Mesenchymal stem cell (in vitro differentiated cells and primary cell): ENCODE data around the gene TRIM50.
"Not testable (repeated sequence)": the region's sequence is repeated elsewhere in the genome, so short reads cannot be mapped to it uniquely, and the experiment has no call there.

Experiments
- DNase-seq: peaks from one replicate; pipeline ENCODE4 v3.0.0-alpha.2; 2013
- H2AFZ ChIP-seq: one replicate; pipeline ENCODE4 v1.6.1; 2013; ENCODE audit warnings: low read depth, mild to moderate bottlenecking, control low read depth, inconsistent platforms, low read length, moderate library complexity
- H2AK5ac ChIP-seq: 2 replicates; pipeline ENCODE4 v1.6.1; 2013; ENCODE audit warnings: low read length, moderate library complexity, mild to moderate bottlenecking, inconsistent platforms; ENCODE audit not compliant: severe bottlenecking
- H2BK120ac ChIP-seq: one replicate; pipeline ENCODE4 v1.6.1; 2013; ENCODE audit warnings: low read depth, mild to moderate bottlenecking, inconsistent platforms, low read length, moderate library complexity
- H2BK12ac ChIP-seq, 2 experiments: one replicate each; pipeline ENCODE4 v1.6.1; 2013; ENCODE audit warnings: inconsistent platforms in 2 of 2, low read length in 2 of 2, mild to moderate bottlenecking in 2 of 2, moderate library complexity in 2 of 2, control low read depth in 1 of 2
- H2BK15ac ChIP-seq: one replicate; pipeline ENCODE4 v1.6.1; 2013; ENCODE audit warnings: mild to moderate bottlenecking, low read depth, inconsistent platforms; ENCODE audit not compliant: poor library complexity, severe bottlenecking
- H2BK5ac ChIP-seq: 2 replicates; pipeline ENCODE4 v1.6.1; 2013; ENCODE audit warnings: low read depth, mild to moderate bottlenecking, low read length, control low read depth, inconsistent platforms; ENCODE audit not compliant: poor library complexity, severe bottlenecking
- H3K14ac ChIP-seq, 2 experiments: one replicate each; pipeline ENCODE4 v1.6.1; 2013; ENCODE audit warnings: inconsistent platforms in 2 of 2, low read length in 2 of 2, control low read depth in 1 of 2, mild to moderate bottlenecking in 1 of 2, moderate library complexity in 1 of 2
- H3K18ac ChIP-seq, 2 experiments: one replicate each; pipeline ENCODE4 v1.6.1; 2013; ENCODE audit warnings: inconsistent platforms in 2 of 2, low read length in 2 of 2, control low read depth in 1 of 2, low read depth in 1 of 2, mild to moderate bottlenecking in 1 of 2
- H3K23ac ChIP-seq, 2 experiments: one replicate each; pipeline ENCODE4 v1.6.1; 2013; ENCODE audit warnings: inconsistent platforms in 2 of 2, low read length in 2 of 2, mild to moderate bottlenecking in 2 of 2, moderate library complexity in 2 of 2, control low read depth in 1 of 2
- H3K27ac ChIP-seq: 2 replicates; pipeline ENCODE4 v1.5.1; 2013; ENCODE audit warnings: mild to moderate bottlenecking, moderate library complexity, low read length, control low read depth, inconsistent platforms; ENCODE audit not compliant: poor library complexity, severe bottlenecking
- H3K27me3 ChIP-seq, 2 experiments: 2 replicates each; pipeline versions ENCODE4 v1.6.1 to v1.7.0; 2013; ENCODE audit warnings: low read length in 2 of 2, mild to moderate bottlenecking in 2 of 2, moderate library complexity in 2 of 2, control low read depth in 1 of 2, inconsistent platforms in 1 of 2; ENCODE audit not compliant: control insufficient read depth in 1 of 2, insufficient read depth in 1 of 2
- H3K36me3 ChIP-seq, 2 experiments: 2 replicates each; pipeline versions ENCODE4 v1.6.1 to v1.7.0; 2013; ENCODE audit warnings: low read length in 2 of 2, control low read depth in 1 of 2, inconsistent platforms in 1 of 2, low read depth in 1 of 2, mild to moderate bottlenecking in 1 of 2; ENCODE audit not compliant: insufficient read depth in 2 of 2, control insufficient read depth in 1 of 2
- H3K4ac ChIP-seq, 2 experiments: one replicate each; pipeline ENCODE4 v1.6.1; 2013; ENCODE audit warnings: inconsistent platforms in 2 of 2, low read length in 2 of 2, mild to moderate bottlenecking in 2 of 2, moderate library complexity in 2 of 2, control low read depth in 1 of 2, low read depth in 1 of 2
- H3K4me1 ChIP-seq: 2 replicates; pipeline ENCODE4 v1.6.1; 2013; ENCODE audit warnings: low read depth, low read length, control low read depth; ENCODE audit not compliant: control insufficient read depth, insufficient read depth
- H3K4me2 ChIP-seq: 2 replicates; pipeline ENCODE4 v1.6.1; 2013; ENCODE audit warnings: low read length, mild to moderate bottlenecking, inconsistent platforms; ENCODE audit not compliant: poor library complexity, severe bottlenecking
- H3K4me3 ChIP-seq, 2 experiments: 2 replicates each; pipeline versions ENCODE4 v1.5.1 to v1.7.0; 2013; ENCODE audit warnings: low read length in 2 of 2, mild to moderate bottlenecking in 2 of 2, control low read depth in 1 of 2, low read depth in 1 of 2; ENCODE audit not compliant: insufficient read depth in 1 of 2
- H3K79me1 ChIP-seq: replicated peaks from 2 replicates; pipeline ENCODE4 v1.6.1; 2013; ENCODE audit warnings: mild to moderate bottlenecking, control low read depth, low read length, inconsistent platforms; ENCODE audit not compliant: poor library complexity, severe bottlenecking
- H3K9ac ChIP-seq: 2 replicates; pipeline ENCODE4 v1.7.0; 2013; ENCODE audit warnings: mild to moderate bottlenecking, low read length, moderate library complexity
- H3K9me3 ChIP-seq: 2 replicates; pipeline ENCODE4 v1.7.0; 2013; ENCODE audit warnings: mild to moderate bottlenecking, low read length; ENCODE audit not compliant: control insufficient read depth
- H4K8ac ChIP-seq: one replicate; pipeline ENCODE4 v1.6.1; 2013; ENCODE audit warnings: inconsistent platforms, mild to moderate bottlenecking, low read length, moderate library complexity
- H4K91ac ChIP-seq: one replicate; pipeline ENCODE4 v1.6.1; 2013; ENCODE audit warnings: mild to moderate bottlenecking, low read length, inconsistent platforms
- WGBS: methylation state at CpG from one replicate; pipeline ENCODE4 v1.1.7; 2013; ENCODE audit warnings: mixed read lengths; 5-methylcytosine and 5-hydroxymethylcytosine counted together

Gene TRIM50

GRCh38 chr7:73311421-73311820 is 16.5 kb downstream of the TRIM50 start:
- H3K79me1 ChIP-seq, H2AFZ ChIP-seq, H3K27me3 ChIP-seq, H2BK15ac ChIP-seq, H2BK120ac ChIP-seq, H3K4me2 ChIP-seq, H3K36me3 ChIP-seq, H3K14ac ChIP-seq, H3K9ac ChIP-seq, H2BK12ac ChIP-seq, H2AK5ac ChIP-seq, H4K8ac ChIP-seq, H4K91ac ChIP-seq, H3K23ac ChIP-seq, H3K4ac ChIP-seq, H3K27ac ChIP-seq, H3K9me3 ChIP-seq, H3K4me3 ChIP-seq, H2BK5ac ChIP-seq: not testable (repeated sequence)
- WGBS = 63% methylated on average over 7 of the region's 7 CpGs
- H3K4me1 ChIP-seq = peaks cover 11% of the 10 kb centered on the region
- H3K18ac ChIP-seq = peak overlapping the region in 1 of 2 experiments; percentile 19
- DNase-seq = peak; percentile 56

- H3K79me1 ChIP-seq = peaks cover 10% of the 10 kb centered on the region
- H3K14ac ChIP-seq = peak within 1 kb of the TSS in 1 of 2 experiments; percentile 53
- H4K91ac ChIP-seq = peak within 1 kb of the TSS; percentile 43
- WGBS = 20% methylated on average over 35 of the region's 40 CpGs
- peak within 1 kb of the TSS; percentile 76 for H2AFZ ChIP-seq
- peak within 1 kb of the TSS; percentile 82 for H3K4me2 ChIP-seq
- peak; percentile 65 for DNase-seq
- no peak within 1 kb of the TSS for H2BK12ac ChIP-seq
- H3K4me3 ChIP-seq = peak within 1 kb of the TSS; percentile 81 to 93
- H3K18ac ChIP-seq = peak within 1 kb of the TSS in 1 of 2 experiments; percentile 85
- H3K9ac ChIP-seq = peak within 1 kb of the TSS; percentile 82
- H3K4me1 ChIP-seq = peaks cover 13% of the 10 kb centered on the region
- H2BK5ac ChIP-seq = no peak within 1 kb of the TSS
- no peak within 1 kb of the TSS for H3K27ac ChIP-seq
- peak within 1 kb of the TSS; percentile 89 for H4K8ac ChIP-seq
- no peaks in the 10 kb centered on the region for H3K9me3 ChIP-seq
- H3K27me3 ChIP-seq = no peaks in the 10 kb centered on the region
- H3K36me3 ChIP-seq = peaks cover 18 to 22% of the 10 kb centered on the region in 2 experiments
- H3K23ac ChIP-seq = no peak within 1 kb of the TSS
- H2BK120ac ChIP-seq = peak within 1 kb of the TSS; percentile 34
- peak within 1 kb of the TSS in 1 of 2 experiments; percentile 65 for H3K4ac ChIP-seq
- peak within 1 kb of the TSS; percentile 69 for H2AK5ac ChIP-seq
- H2BK15ac ChIP-seq = no peak within 1 kb of the TSS
Observed at GRCh38 chr7:73308665-73309214, 19.1 kb downstream of the TRIM50 start, which contains the start of gene NSUN5. Gene NSUN5 (minus strand): TSS chr7:73308826. CDS start chr7:73308790, 36 bp downstream.

- 23% methylated on average over 29 of the region's 43 CpGs for WGBS
- H3K9ac ChIP-seq = peak overlapping the region; percentile 82
- H4K91ac ChIP-seq = peak overlapping the region; percentile 43
- no peak overlapping the region for H3K23ac ChIP-seq
- H3K4me3 ChIP-seq = peak overlapping the region; percentile 81 to 93
- peak overlapping the region; percentile 89 for H4K8ac ChIP-seq
- peak overlapping the region; percentile 34 for H2BK120ac ChIP-seq
- H3K36me3 ChIP-seq = peaks cover 23 to 28% of the 10 kb centered on the region in 2 experiments
- H3K4ac ChIP-seq = peak overlapping the region in 1 of 2 experiments; percentile 65
- no peak overlapping the region for H2BK15ac ChIP-seq
- H2BK5ac ChIP-seq = no peak overlapping the region
- H2AFZ ChIP-seq = peak overlapping the region; percentile 76
- H3K79me1 ChIP-seq = peaks cover 10% of the 10 kb centered on the region
- no peak overlapping the region for H3K27ac ChIP-seq
- H2BK12ac ChIP-seq = no peak overlapping the region
- peak overlapping the region in 1 of 2 experiments; percentile 85 for H3K18ac ChIP-seq
- H3K9me3 ChIP-seq = no peaks in the 10 kb centered on the region
- H2AK5ac ChIP-seq = no peak overlapping the region
- no peaks in the 10 kb centered on the region for H3K27me3 ChIP-seq
- peak overlapping the region; percentile 82 for H3K4me2 ChIP-seq
- DNase-seq = no peak
- H3K14ac ChIP-seq = peak overlapping the region in 1 of 2 experiments; percentile 53
- peaks cover 13% of the 10 kb centered on the region for H3K4me1 ChIP-seq
Observed at GRCh38 chr7:73308074-73308664, 19.7 kb downstream of the TRIM50 start.

- H3K36me3 ChIP-seq = peaks cover 28 to 32% of the 10 kb centered on the region in 2 experiments
- H3K9me3 ChIP-seq = no peaks in the 10 kb centered on the region
- H2BK5ac ChIP-seq = no peak overlapping the region
- no peak overlapping the region for H2BK120ac ChIP-seq
- no peak overlapping the region for H4K91ac ChIP-seq
- WGBS = 98% methylated on average over 13 of the region's 13 CpGs
- no peak overlapping the region for H3K4me2 ChIP-seq
- H3K4ac ChIP-seq = no peak overlapping the region
- H3K79me1 ChIP-seq = peaks cover 10% of the 10 kb centered on the region
- H2BK12ac ChIP-seq = no peak overlapping the region
- H3K9ac ChIP-seq = no peak overlapping the region
- H4K8ac ChIP-seq = no peak overlapping the region
- DNase-seq = no peak
- H3K4me1 ChIP-seq = peaks cover 13% of the 10 kb centered on the region
- H3K23ac ChIP-seq = no peak overlapping the region
- H3K27me3 ChIP-seq = no peaks in the 10 kb centered on the region
- H3K4me3 ChIP-seq = peak overlapping the region in 1 of 2 experiments; percentile 93
- H3K14ac ChIP-seq = no peak overlapping the region
- no peak overlapping the region for H2AFZ ChIP-seq
- no peak overlapping the region for H2BK15ac ChIP-seq
- H3K18ac ChIP-seq = no peak overlapping the region
- no peak overlapping the region for H2AK5ac ChIP-seq
- H3K27ac ChIP-seq = no peak overlapping the region
Observed at GRCh38 chr7:73307436-73307835, 20.4 kb downstream of the TRIM50 start.
